NCI-H510A (cell line): ENCODE measurements around the gene KLF3.

Experiments
- DNase-seq: peaks from one replicate; lab custom pipeline; 2025; lab: John Stamatoyannopoulos, UW

The KLF3 gene

DNA sequence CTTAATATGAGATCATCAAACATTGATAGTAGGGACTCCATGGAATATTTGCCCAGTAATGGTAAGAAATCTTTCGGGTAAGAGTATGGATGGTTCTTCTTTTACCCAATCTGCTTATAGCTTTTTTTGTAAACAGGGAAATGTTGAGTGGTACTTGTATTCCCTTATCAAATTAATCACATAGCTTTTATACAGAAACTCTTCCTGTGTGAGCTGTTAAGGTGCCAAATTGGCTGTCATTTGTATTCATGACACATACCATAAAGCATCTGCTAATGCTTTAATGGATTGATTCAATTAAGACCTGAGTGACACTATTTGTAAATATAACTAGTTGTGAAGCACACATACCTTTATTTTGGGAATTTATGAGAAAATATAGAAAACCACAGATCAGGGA lies 34.2 kb downstream of the KLF3 start:
- no peak for DNase-seq

- no peak for DNase-seq
These were observed 35.1 kb downstream of the KLF3 start for GRCh38 chr4:38699112-38699511.

DNA sequence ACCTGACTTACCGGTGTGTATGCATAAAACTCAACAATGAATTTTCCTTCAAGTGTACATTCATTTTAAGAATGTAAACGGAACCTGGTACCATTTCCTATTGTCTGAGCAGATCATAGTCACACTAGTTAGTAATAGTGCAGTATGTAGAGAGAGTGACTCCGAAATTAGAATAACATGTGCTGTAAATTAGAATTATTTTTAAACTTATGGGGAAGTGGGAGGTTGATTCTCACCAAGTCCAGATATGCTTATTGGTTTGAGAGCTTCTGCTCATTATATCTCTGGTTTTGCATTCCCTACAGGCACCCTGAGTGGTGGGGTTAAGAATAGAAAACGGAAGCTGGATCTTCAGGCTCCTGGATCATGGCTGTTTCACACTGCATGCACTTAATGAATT lies 39.6 kb downstream of the KLF3 start:
- DNase-seq, result no peak

DNA sequence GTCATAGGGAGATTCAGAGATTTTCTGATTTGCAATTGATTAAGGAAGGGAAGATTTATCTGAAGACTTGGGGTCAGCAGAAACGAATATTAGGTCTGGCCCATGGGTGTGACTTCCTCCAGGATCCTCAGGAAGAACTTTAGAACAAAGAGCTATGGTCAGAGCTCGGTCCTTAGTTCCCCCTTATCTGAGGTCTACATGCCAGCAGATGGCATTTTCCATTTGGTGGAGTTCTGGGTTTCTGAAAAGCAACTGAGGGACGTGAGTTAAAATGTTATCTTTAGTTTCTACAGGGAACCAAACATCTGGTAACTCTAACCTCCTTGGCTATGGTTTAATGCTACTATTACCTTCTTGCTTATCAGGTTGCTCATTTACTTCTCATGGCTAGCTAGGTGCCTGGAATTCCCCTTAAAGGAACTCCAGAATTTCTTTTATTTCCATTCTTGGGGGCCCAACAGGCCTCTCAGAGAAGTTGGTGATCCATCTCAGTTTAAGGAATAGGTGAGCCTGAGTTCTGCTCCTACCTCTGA lies 40.7 kb downstream of the KLF3 start:
- no peak for DNase-seq

- no peak for DNase-seq
These were observed 42.3 kb downstream of the KLF3 start for GRCh38 chr4:38706301-38706700.

DNA sequence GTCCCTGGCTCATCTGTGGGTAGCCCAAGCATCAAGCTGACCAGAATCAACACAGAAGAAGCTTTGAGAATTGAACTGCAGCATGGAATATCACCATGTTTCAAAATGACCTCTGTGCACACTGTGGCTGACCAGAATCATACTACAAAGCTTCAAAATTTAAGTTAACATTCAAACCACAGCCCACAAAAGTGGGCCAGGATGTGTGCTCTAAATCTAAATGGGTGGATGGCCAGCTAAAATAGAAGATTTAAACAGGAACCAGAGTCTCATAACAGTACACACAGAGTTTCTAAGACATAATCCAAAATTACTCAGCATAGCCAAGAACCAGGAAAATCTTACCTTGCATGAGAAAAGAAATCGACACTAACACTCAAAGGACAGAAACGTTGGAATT lies 46.1 kb downstream of the KLF3 start:
- DNase-seq, result no peak

GRCh38 chr4:38711066-38711465 lies 47.1 kb downstream of the KLF3 start:
- DNase-seq, result no peak

DNA sequence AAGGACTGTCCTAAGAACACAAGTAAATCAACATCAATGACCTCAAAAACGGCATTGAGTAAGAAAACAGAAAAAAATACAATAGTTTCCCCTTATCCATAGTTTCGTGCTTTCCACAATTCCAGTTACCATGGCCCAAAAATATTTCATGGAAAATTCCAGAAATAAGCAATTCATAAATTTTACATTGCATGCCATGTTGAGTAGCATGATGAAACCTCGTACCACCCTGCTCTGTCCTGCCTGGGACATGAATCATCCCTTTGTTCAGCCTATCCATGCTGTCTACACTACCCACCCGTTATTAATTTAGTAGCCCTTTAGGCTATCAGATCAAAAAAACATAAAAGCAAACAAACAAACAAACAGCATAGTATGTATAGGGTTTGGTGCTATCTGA lies 51.1 kb downstream of the KLF3 start:
- DNase-seq, result no peak

GRCh38 chr4:38716256-38716655 lies 52.3 kb downstream of the KLF3 start:
- DNase-seq, result no peak

GRCh38 chr4:38717604-38718003 lies 53.6 kb downstream of the KLF3 start:
- no peak for DNase-seq

GRCh38 chr4:38723114-38723513 lies 59.1 kb downstream of the KLF3 start:
- no peak for DNase-seq

DNA sequence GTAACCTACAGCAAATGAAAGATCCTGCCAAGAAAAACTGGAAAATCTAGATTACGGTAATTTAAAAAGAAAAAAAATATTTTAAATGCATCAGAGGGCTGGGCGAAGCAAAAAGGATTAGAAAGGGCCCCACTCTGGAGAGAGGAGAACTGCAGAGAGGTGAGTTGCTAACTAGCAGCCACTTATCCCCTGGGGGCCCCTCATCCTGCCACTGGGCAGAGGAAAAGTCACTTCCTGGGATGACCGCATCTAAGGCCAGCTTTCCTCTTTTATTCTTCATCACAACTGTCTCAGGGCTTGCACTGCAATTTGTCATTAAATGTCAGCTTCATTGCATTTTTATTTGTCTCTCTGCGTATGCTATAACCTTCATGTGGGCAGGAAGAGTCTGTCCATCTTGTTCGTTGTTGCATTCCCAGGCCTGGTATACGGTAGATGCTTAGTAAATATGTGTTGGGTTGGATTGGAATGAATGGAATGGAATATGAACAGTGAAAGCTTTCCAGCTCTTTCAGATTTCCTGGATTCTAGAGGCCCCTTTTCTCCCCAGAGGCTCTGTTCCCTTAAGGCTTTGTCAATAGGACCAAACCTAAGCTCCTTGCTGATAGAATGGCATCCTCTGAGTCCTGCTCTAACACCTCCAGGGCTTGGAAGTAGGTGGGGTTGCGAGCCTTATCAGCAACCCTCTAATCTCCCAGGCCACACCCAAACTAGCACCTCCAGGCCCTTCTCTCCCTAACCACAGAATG lies 59.9 kb downstream of the KLF3 start:
- no peak for DNase-seq

DNA sequence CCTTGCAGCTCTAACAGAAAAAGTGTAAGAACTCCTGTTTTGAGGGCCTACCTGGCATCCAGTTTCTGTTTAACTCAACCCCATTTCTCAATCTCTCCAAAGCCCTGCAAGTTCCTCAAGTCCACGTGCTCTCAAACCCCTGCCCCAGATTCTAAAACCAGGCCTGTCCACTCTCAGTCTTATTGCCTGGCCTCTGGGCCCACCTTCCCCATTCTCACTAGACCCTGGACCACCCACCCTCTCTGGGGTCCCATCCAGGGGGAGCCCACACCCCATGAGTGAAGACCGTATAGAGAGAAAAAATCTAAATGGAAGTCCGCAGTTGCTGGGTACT lies 60.4 kb downstream of the KLF3 start:
- no peak for DNase-seq

- DNase-seq, result peak; percentile 56
These were observed 64.7 kb downstream of the KLF3 start for GRCh38 chr4:38728631-38729141.

GRCh38 chr4:38730493-38730829 lies 66.5 kb downstream of the KLF3 start:
- no peak for DNase-seq

DNA sequence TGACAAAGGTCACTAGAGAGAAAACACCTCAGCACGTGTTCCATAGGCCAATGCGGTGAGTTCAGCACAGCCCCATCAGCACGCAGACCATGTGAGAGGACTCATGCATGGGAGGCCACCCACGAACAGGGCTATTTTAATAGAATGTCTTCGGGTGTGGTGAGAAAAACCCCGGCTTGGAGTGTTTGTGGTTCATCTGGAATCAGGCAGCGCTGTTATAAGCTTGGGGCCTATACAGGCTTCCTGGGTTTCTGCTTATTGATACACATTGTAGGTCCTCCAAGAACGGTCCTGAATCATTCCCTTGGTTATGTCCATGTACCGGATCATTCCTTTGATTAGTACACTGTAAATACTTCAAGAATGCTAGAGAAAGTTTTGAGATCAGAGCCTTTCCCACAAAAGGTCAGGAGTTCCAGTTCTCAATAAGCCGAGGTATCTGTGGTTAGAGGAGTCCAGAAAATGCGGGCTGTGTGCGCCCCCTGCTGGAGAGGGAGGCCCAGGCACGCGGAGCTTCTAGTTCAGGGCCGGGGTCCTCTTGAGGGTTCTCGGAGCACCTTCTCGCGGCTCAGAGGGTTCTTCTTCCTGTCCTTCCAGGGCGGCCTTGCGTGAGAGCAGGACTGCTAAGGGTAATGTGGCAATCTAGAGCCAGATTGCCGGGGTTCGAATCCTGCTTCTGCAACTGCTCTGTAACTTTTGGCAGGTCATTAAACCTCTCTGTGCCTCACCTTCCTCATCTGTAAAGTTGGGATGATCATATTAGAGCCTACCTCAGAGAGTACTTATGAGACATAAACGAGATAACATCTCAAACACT lies 67.0 kb downstream of the KLF3 start:
- peak; percentile 30 for DNase-seq

DNA sequence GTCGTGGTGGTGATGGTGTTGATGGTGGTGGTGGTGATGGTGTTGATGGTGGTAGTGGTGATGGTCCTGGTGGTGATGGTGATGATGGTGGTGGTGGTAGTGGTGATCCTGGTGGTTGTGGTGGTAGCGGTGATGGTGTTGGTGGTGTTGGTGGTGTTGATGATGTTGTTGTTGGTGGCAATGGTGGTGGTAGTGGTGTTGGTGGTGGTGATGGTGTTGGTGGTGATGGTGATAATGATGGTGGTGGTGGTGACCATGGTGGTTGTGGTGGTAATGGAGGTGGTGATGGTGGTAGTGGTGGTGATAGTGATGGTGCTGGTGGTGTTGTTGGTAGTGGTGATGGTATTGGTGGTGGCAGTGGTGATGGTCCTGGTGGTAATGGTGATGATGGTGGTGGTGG lies 69.7 kb downstream of the KLF3 start:
- DNase-seq, result no peak

DNA sequence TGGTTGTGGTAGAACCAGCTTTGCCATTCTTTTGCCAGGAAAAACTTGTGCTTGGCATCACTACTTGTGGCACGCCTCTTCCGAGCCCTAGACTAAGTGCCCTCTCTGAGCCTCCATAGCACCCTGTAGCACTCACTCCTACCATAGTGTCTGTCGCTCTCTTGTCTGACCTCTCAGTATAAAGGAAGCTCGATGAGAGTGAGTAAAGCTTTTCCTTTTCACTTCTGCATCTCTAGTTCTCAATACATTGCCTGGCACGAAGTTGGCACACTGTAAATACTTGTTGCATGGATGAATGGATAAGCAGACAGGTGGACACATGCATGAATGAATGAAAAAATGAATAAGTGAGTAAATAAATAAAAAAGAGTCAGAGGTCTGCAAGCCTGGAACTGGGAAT lies 70.4 kb downstream of the KLF3 start:
- DNase-seq, result no peak

- no peak for DNase-seq
These were observed 70.9 kb downstream of the KLF3 start for GRCh38 chr4:38734911-38735310.

- DNase-seq, result no peak
These were observed 71.9 kb downstream of the KLF3 start for GRCh38 chr4:38735870-38736269.

DNA sequence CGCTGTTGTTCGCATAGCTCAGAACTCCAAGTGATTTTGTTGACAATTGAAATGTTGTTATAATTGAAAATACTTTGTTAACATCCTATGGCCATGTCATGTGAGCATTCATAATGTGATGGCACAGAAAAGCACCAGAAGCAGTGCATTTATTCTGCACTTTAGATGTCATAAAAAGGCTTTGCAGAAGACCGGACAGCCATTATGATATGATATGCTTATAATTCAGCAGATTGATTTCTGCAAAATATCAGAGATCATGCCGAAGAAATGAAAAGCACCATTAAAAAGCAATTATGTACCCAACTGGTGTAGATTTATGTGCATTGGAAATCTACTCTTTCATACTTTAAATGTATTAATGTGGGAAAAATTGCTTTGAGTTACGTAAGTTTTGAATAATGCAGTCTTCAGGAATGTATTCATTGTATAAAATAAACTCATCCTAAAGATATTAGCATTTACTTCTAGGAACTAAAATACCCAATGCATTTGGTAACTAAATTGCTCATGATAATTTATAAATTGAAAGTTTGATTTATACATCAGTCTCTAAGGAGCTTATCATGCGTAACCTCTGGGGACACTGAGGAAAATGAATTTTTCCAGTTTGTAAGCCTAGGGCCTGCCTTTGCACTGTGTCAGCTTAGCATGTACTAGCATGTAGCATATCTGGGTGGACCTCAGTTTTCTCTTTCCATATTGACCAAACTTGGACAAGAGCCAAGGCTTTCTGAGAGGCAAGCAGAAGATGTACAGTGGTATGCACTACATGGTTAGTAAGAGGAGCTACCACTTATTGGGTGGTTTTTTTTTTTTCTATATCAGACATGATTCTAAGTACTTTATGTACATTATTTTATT lies 75.2 kb downstream of the KLF3 start:
- DNase-seq, result no peak

DNA sequence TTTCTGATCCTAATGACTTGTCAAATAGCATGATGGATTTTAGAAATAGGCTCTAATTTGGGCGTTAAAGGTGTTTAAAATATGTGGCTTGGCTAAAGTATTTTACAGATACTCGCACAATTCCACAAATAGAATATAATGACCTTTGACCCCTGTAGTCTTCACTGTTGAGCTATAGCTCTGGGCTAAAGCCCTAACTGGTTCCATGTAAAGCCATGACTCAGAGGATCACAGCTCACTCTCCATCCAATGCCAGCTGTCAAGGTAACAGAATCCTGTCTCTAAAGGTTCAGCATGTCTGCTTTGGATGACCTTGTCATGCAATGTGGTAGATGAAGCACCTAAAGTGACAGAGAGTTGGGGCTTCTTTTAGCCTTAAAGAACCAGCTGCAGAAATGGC lies 76.3 kb downstream of the KLF3 start:
- no peak for DNase-seq
